Esophagus squamous epithelium (tissue), 5 donors: ENCODE results near the gene CBX4. TPM values are rescaled to one million over a fixed set of nuclear protein-coding genes. Genes with fewer than 3 reads are reported as not detected.
A peak's percentile ranks its signal among the peaks of the same experiment; 100 is the strongest.

ENCODE experiments used
- DNase-seq: peaks from one replicate; lab custom pipeline; 2025; lab: John Stamatoyannopoulos, UW
- H3K27ac ChIP-seq, 4 donors: fragments of 200-600 bp; sonication (generic); one replicate each; pipeline ENCODE4 v1.5.1; 2016 to 2019; ENCODE audit warnings: mild to moderate bottlenecking in 1 of 4
- H3K27me3 ChIP-seq, 4 donors: fragments of 200-600 bp; sonication (generic); 1 replicate in 3 of 4; 2 replicates in 1 of 4; pipeline versions ENCODE4 v1.5.1 to v1.6.0; 2017 to 2021; ENCODE audit warnings: antibody characterized with exemption in 1 of 4
- H3K36me3 ChIP-seq, 3 donors: fragments of 200-600 bp; sonication (generic); one replicate each; pipeline ENCODE4 v1.5.1; 2016 to 2019
- H3K4me1 ChIP-seq, 3 donors: fragments of 200-600 bp; sonication (generic); one replicate each; pipeline ENCODE4 v1.5.1; 2017 to 2019
- H3K4me3 ChIP-seq, 4 donors: fragments of 200-600 bp; sonication (generic); 1 replicate in 3 of 4; 2 replicates in 1 of 4; pipeline ENCODE4 v1.5.1; 2016 to 2019; ENCODE audit warnings: mild to moderate bottlenecking in 2 of 4, moderate library complexity in 1 of 4
- H3K9me3 ChIP-seq, 3 donors: fragments of 200-600 bp; sonication (generic); one replicate each; pipeline ENCODE4 v1.5.1; 2016 to 2019
- CTCF ChIP-seq, 6 experiments: fragments of 450-650 bp in 4 of 6; fragments of 200-600 bp in 2 of 6; sonication (generic) in 2 of 6; IDR thresholded peaks; one replicate each; pipeline ENCODE4 v1.5.1; 2016 to 2019; ENCODE audit warnings: antibody characterized with exemption in 6 of 6, mild to moderate bottlenecking in 4 of 6, moderate library complexity in 4 of 6
- POLR2A ChIP-seq, 4 donors: fragments of 450-650 bp; IDR thresholded peaks; one replicate each; pipeline ENCODE4 v1.6.1; 2017; ENCODE audit warnings: antibody characterized with exemption in 4 of 4, mild to moderate bottlenecking in 4 of 4, moderate library complexity in 3 of 4
- WGBS, 2 donors: methylation state at CpG; one replicate each; pipeline ENCODE4 v1.1.5; 2018; 5-methylcytosine and 5-hydroxymethylcytosine counted together
- intact Hi-C: fragments of 100-400 bp; cut with DNase I; formaldehyde crosslinking; loops from one replicate; pipeline ENCODE4 v1.15.0; 2022
- total RNA-seq, 4 donors: library from RNA; depleted of rRNA; stranded (reverse); fragments of >200 nt; gene quantifications; one replicate each; pipeline ENCODE4 v1.1.0, GENCODE V29; 2016
- donor health status: DM: yes; HTN: yes; CAD: no.

Gene CBX4
- total RNA-seq, 4 donors from 2014 or later: 9.0 to 26.3 (median 17.1) TPM

DNA sequence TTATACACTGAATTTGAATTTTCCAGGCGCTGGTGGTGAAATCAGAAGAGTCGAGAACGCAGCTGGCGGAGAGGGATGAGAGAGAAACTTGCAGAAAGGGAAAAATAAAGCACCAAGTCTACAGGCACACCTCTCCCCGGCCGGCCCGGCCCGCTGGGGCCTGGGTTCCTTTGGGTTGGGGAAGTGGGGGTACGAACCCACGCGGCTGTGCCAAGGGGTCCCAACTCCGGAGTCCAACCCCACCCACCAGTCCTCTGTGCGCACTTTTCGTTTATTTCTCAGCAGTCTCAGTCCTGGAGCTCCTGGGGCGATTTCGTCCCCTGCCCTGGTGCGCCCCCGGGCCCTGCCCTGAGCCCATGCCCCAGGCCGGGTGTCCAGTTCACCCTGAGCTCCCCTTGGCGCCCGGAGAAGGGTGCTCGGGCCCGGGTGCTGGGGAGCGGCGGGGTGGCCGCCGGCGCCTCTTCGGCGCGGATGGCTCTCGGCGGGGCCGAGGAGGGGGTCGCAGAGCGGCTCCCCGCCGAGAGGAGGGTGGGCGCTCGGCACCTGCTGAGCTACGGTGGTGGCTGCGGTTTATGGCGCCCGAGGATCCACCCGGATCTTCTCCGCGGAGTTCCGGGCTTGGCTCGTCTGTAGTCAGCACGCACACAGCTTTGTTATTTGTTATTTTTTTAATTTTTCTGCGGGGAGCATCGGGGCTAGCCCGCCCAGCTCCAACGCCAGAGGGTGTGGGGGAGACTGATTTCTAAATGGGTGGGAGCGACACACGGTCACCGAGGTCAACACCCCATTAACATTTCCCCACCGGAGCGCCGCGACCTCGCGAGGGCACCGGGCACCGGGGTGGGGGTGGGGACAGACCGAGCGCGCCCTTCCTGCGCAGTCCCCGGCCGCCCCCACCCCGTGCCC lies 26.6 kb downstream of the CBX4 start:
- no peaks in the 10 kb centered on the region for H3K9me3 ChIP-seq
- no peak for TF ChIP-seq POLR2A (IDR thresholded peaks at IDR 0.05)
- no peak for TF ChIP-seq CTCF (IDR thresholded peaks at IDR 0.05)
- 2 to 5% methylated on average over 11 to 13 of the region's 72 CpGs for WGBS, 2 donors
- peak overlapping the region; percentile 21 to 62 (median 36) for H3K4me3 ChIP-seq
- H3K36me3 ChIP-seq: no peaks in the 10 kb centered on the region
- H3K27ac ChIP-seq: no peak overlapping the region
- H3K27me3 ChIP-seq: peaks cover 52 to 100% (median 65%) of the 10 kb centered on the region in 4 donors
- intact Hi-C loops: no loop called here
- no peak for DNase-seq
- peaks cover 47 to 74% (median 68%) of the 10 kb centered on the region in 3 donors for H3K4me1 ChIP-seq

DNA sequence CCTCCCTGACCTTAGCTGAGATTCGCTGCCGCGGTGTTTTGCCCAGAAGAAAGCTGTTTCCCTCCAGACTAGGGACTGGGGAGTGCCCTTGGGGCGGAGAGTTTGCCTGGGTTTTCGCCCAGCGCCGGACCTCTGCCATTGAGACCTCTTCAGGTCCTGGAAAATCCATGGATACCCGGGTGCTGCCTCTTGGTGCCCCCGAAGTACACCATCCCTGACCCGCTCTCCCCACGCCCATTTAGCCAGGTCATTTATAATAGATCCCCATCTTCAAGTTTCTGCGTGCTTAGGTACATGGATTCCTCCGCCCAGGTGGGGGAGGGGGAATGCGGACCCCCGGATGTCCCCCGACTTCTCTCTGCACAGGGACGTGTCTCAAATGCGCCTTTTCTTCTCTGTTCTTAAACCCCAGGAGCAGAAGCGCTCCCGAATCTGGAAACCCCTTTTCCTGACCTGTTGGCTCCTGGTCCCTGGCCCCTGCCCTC lies 27.3 kb downstream of the CBX4 start:
- no peaks in the 10 kb centered on the region for H3K9me3 ChIP-seq
- peaks cover 56 to 100% (median 69%) of the 10 kb centered on the region in 4 donors for H3K27me3 ChIP-seq
- peaks cover 47 to 74% (median 68%) of the 10 kb centered on the region in 3 donors for H3K4me1 ChIP-seq
- H3K4me3 ChIP-seq: peak overlapping the region in 1 of 4 donors; percentile 44
- 1 to 8% methylated on average over 9 to 14 of the region's 20 CpGs for WGBS, 2 donors
- DNase-seq: no peak
- TF ChIP-seq CTCF (IDR thresholded peaks at IDR 0.05) (no peak), POLR2A (IDR thresholded peaks at IDR 0.05) (no peak)
- intact Hi-C loops: no loop called here
- no peak overlapping the region for H3K27ac ChIP-seq
- H3K36me3 ChIP-seq: no peaks in the 10 kb centered on the region

GRCh38 chr17:79811011-79811867 lies 28.0 kb downstream of the CBX4 start:
- 1 to 3% methylated on average over 19 to 25 of the region's 66 CpGs for WGBS, 2 donors
- peaks cover 47 to 74% (median 68%) of the 10 kb centered on the region in 3 donors for H3K4me1 ChIP-seq
- H3K9me3 ChIP-seq: no peaks in the 10 kb centered on the region
- H3K4me3 ChIP-seq: peak overlapping the region in 1 of 4 donors; percentile 44
- H3K27me3 ChIP-seq: peaks cover 56 to 100% (median 72%) of the 10 kb centered on the region in 4 donors
- no peak for DNase-seq
- TF ChIP-seq POLR2A (IDR thresholded peaks at IDR 0.05): no peak
- peak in 3 of 6 experiments; percentile 31 to 56 (median 32) for TF ChIP-seq CTCF (IDR thresholded peaks at IDR 0.05)
- intact Hi-C loops: no loop called here
- H3K27ac ChIP-seq: no peak overlapping the region
- no peaks in the 10 kb centered on the region for H3K36me3 ChIP-seq

DNA sequence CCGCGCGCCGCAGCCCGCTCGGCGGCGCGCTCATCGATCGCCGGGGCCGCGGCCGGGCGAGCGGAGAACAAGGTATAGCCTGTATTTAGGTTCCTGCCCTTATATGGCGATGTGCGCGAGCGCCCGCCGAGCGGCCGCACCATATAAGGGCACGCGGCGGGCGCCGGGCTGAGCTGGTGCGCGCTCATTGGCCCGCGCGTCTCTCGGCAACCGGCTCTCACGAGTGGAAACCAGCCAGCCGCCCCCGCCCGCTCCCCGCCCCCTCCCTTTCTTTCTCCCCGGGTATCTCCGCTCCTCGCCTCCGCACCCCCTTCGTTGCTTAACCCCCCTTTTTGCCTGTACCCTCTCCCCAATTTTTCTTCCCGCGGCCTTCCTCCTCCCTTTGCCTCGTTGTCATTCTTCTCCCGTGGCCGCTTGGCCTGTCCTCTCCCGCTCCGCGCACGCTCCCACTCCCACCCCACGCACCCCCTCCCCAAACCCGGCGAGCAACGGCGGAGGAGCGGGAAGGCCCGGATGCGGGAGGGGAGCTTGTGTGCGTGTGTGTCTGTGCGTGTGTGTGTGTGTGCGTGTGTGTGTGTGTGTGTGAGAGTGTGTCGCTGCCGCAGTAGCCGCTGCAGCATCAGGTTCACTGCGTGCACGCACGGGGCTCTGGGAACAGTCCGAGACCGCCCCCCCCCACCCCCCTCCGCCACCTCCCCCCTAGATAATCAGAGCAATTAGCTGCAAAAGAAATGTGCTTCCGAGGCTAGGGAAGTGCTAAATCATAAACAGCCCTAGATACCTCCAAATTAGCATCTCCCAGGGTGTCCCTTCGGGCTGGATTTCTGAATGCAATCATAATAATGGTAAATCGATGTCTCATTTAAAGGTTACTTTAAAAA lies 28.9 kb downstream of the CBX4 start:
- 1 to 2% methylated on average over 29 to 41 of the region's 79 CpGs for WGBS, 2 donors
- Histone ChIP-seq H3K4me3 (peak overlapping the region in 1 of 4 donors; percentile 42), H3K4me1 (peaks cover 46 to 67% (median 62%) of the 10 kb centered on the region in 3 donors), H3K9me3 (no peaks in the 10 kb centered on the region), H3K27me3 (peaks cover 52 to 100% (median 73%) of the 10 kb centered on the region in 4 donors), H3K36me3 (no peaks in the 10 kb centered on the region), H3K27ac (no peak overlapping the region)
- no peak for TF ChIP-seq CTCF (IDR thresholded peaks at IDR 0.05)
- TF ChIP-seq POLR2A (IDR thresholded peaks at IDR 0.05): no peak
- intact Hi-C loops: no loop called here
- DNase-seq: no peak
